ENCODE data around the gene USP33. TPM values are rescaled to one million over a fixed set of nuclear protein-coding genes. Genes with fewer than 3 reads are reported as not detected.

Gene USP33
- polyA plus RNA-seq, 1 of the 3 experiments (the other 2 are of a cell fraction): 26.3 TPM

GRCh38 chr1:77686796-77687518 lies 72.7 kb downstream of the USP33 start:
- Histone ChIP-seq H3K9me2 (no peaks in the 10 kb centered on the region), H3K27me3 (ENCODE audit: insufficient read depth) (no peaks in the 10 kb centered on the region), H3K27ac (ENCODE audit: low read depth in 2 of 2, low read length in 1 of 2) (no peak overlapping the region), H3K4me1 (ENCODE audit: control insufficient read depth in 1 of 2, insufficient read depth in 2 of 2, low read depth in 1 of 2, low read length in 1 of 2) (peaks cover 0 to 6% of the 10 kb centered on the region in 2 experiments; a peak in 3 of 4 replicates), H3K79me2 (ENCODE audit: insufficient read depth) (peaks cover 5% of the 10 kb centered on the region), H3K9ac (no peak overlapping the region), H2AFZ (ENCODE audit: low read depth) (no peak overlapping the region), H3K4me3 (ENCODE audit: low read depth in 2 of 2, low read length in 1 of 2) (no peak overlapping the region), H4K20me1 (ENCODE audit: insufficient read depth) (no peaks in the 10 kb centered on the region), H3K36me3 (replicated peaks in 1 of 2; ENCODE audit: control insufficient read depth in 1 of 2, insufficient read depth in 2 of 2, low read length in 1 of 2) (peaks cover 0 to 8% of the 10 kb centered on the region in 2 experiments), H3K9me3 (no peaks in the 10 kb centered on the region), H3F3A (replicated peaks; ENCODE audit: insufficient read depth) (peaks cover 13% of the 10 kb centered on the region), H3K4me2 (no peak overlapping the region)
- ChIA-PET CTCF (interaction anchor here (1.0 to 1.8 kb wide), 2 partner anchors 26 to 427 kb away, joined by 3 read pairs; no protein-coding TSS in a partner anchor), POLR2A (no interaction called here)
- TF ChIP-seq IRF3 (IDR thresholded peaks at IDR 0.05; ENCODE audit: low read depth, low read length) (no peak), NRF1 (IDR thresholded peaks at IDR 0.05; ENCODE audit: low read depth, low read length) (no peak), JUND (IDR thresholded peaks at IDR 0.05) (no peak), ELF1 (IDR thresholded peaks at IDR 0.05) (no peak), TAF1 (IDR thresholded peaks at IDR 0.05; ENCODE audit: borderline replicate concordance, low read depth, low read length) (no peak), CHD2 (IDR thresholded peaks at IDR 0.05; ENCODE audit: low read length, partially characterized antibody) (no peak), FOXJ3 (CRISPR knock-in tag; IDR thresholded peaks at IDR 0.05) (no peak), TCF12 (IDR thresholded peaks at IDR 0.05) (no peak), NFIC (IDR thresholded peaks at IDR 0.05; ENCODE audit: borderline replicate concordance) (no peak), FOSL2 (IDR thresholded peaks at IDR 0.05; ENCODE audit: borderline replicate concordance, low read depth) (no peak), USF1 (IDR thresholded peaks at IDR 0.05; ENCODE audit: borderline replicate concordance, low read depth) (no peak), RXRA (IDR thresholded peaks at IDR 0.05; ENCODE audit: borderline replicate concordance, low read depth) (no peak), RAD21 (IDR thresholded peaks at IDR 0.05; ENCODE audit: low read length) (no peak)
- TF ChIP-seq, protein P1, sequence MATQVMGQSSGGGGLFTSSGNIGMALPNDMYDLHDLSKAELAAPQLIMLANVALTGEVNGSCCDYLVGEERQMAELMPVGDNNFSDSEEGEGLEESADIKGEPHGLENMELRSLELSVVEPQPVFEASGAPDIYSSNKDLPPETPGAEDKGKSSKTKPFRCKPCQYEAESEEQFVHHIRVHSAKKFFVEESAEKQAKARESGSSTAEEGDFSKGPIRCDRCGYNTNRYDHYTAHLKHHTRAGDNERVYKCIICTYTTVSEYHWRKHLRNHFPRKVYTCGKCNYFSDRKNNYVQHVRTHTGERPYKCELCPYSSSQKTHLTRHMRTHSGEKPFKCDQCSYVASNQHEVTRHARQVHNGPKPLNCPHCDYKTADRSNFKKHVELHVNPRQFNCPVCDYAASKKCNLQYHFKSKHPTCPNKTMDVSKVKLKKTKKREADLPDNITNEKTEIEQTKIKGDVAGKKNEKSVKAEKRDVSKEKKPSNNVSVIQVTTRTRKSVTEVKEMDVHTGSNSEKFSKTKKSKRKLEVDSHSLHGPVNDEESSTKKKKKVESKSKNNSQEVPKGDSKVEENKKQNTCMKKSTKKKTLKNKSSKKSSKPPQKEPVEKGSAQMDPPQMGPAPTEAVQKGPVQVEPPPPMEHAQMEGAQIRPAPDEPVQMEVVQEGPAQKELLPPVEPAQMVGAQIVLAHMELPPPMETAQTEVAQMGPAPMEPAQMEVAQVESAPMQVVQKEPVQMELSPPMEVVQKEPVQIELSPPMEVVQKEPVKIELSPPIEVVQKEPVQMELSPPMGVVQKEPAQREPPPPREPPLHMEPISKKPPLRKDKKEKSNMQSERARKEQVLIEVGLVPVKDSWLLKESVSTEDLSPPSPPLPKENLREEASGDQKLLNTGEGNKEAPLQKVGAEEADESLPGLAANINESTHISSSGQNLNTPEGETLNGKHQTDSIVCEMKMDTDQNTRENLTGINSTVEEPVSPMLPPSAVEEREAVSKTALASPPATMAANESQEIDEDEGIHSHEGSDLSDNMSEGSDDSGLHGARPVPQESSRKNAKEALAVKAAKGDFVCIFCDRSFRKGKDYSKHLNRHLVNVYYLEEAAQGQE (IDR thresholded peaks at IDR 0.05; ENCODE audit: low read depth, low read length): no peak
- TF ChIP-seq, protein P2, sequence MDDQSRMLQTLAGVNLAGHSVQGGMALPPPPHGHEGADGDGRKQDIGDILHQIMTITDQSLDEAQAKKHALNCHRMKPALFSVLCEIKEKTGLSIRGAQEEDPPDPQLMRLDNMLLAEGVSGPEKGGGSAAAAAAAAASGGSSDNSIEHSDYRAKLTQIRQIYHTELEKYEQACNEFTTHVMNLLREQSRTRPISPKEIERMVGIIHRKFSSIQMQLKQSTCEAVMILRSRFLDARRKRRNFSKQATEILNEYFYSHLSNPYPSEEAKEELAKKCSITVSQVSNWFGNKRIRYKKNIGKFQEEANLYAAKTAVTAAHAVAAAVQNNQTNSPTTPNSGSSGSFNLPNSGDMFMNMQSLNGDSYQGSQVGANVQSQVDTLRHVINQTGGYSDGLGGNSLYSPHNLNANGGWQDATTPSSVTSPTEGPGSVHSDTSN (IDR thresholded peaks at IDR 0.05): no peak
- DNase-seq: no peak
- over 99% methylated on average over 15 of the region's 33 CpGs for WGBS (ENCODE audit: low lambda C conversion rate)

Data from SK-N-SH (cell line).